Measurements from ENCODE around the gene SUGCT.

Gene SUGCT

GRCh38 chr7:40098810-40099209 is 36.0 kb upstream of the SUGCT start:
- ATAC-seq (ENCODE audit: insufficient read depth, low read depth) (no peak), DNase-seq (no peak)
- H3K79me2 ChIP-seq (ENCODE audit: insufficient read depth, low read length): no peaks in the 10 kb centered on the region
- H3K36me3 ChIP-seq (ENCODE audit: insufficient read depth, low read length): peaks cover 31% of the 10 kb centered on the region
- H3K4me2 ChIP-seq (ENCODE audit: insufficient read depth, low read length): no peak overlapping the region
- no peak overlapping the region for H2AFZ ChIP-seq (ENCODE audit: low read depth, low read length)
- no peaks in the 10 kb centered on the region for H3K9me3 ChIP-seq (ENCODE audit: insufficient read depth, low read length, severe bottlenecking)
- H4K20me1 ChIP-seq (ENCODE audit: insufficient read depth, low read length): no peaks in the 10 kb centered on the region
- no peaks in the 10 kb centered on the region for H3K27me3 ChIP-seq (ENCODE audit: insufficient read depth, low read length, poor library complexity)
- no peak overlapping the region for H3K4me3 ChIP-seq (ENCODE audit: low read depth in 1 of 2, low read length in 2 of 2)
- H3K9ac ChIP-seq (ENCODE audit: low read depth, low read length): no peak overlapping the region
- no peak for TF ChIP-seq EZH2 (IDR thresholded peaks at IDR 0.05; ENCODE audit: borderline replicate concordance, low read depth, low read length, severe bottlenecking)
- no peak for TF ChIP-seq CTCF (IDR thresholded peaks at IDR 0.05; ENCODE audit: borderline replicate concordance, extremely low read depth, low read length, poor library complexity, severe bottlenecking)
- H3K27ac ChIP-seq (ENCODE audit: low read length): no peak overlapping the region
- H3K4me1 ChIP-seq (ENCODE audit: insufficient read depth, low read length): no peaks in the 10 kb centered on the region

GRCh38 chr7:40099837-40100236 is 35.0 kb upstream of the SUGCT start:
- Histone ChIP-seq H3K9me3 (ENCODE audit: insufficient read depth, low read length, severe bottlenecking) (no peaks in the 10 kb centered on the region), H4K20me1 (ENCODE audit: insufficient read depth, low read length) (no peaks in the 10 kb centered on the region), H3K9ac (ENCODE audit: low read depth, low read length) (no peak overlapping the region), H3K27me3 (ENCODE audit: insufficient read depth, low read length, poor library complexity) (no peaks in the 10 kb centered on the region), H3K4me3 (ENCODE audit: low read depth in 1 of 2, low read length in 2 of 2) (no peak overlapping the region), H3K4me2 (ENCODE audit: insufficient read depth, low read length) (no peak overlapping the region), H2AFZ (ENCODE audit: low read depth, low read length) (no peak overlapping the region), H3K27ac (ENCODE audit: low read length) (no peak overlapping the region), H3K79me2 (ENCODE audit: insufficient read depth, low read length) (no peaks in the 10 kb centered on the region), H3K36me3 (ENCODE audit: insufficient read depth, low read length) (peaks cover 21% of the 10 kb centered on the region), H3K4me1 (ENCODE audit: insufficient read depth, low read length) (no peaks in the 10 kb centered on the region)
- DNase-seq (no peak), ATAC-seq (ENCODE audit: insufficient read depth, low read depth) (no peak)
- no peak for TF ChIP-seq CTCF (IDR thresholded peaks at IDR 0.05; ENCODE audit: borderline replicate concordance, extremely low read depth, low read length, poor library complexity, severe bottlenecking)
- no peak for TF ChIP-seq EZH2 (IDR thresholded peaks at IDR 0.05; ENCODE audit: borderline replicate concordance, low read depth, low read length, severe bottlenecking)

GRCh38 chr7:40101201-40101600 is 33.6 kb upstream of the SUGCT start:
- ATAC-seq (ENCODE audit: insufficient read depth, low read depth) (no peak), DNase-seq (no peak)
- no peak overlapping the region for H3K9ac ChIP-seq (ENCODE audit: low read depth, low read length)
- peaks cover 8% of the 10 kb centered on the region; the same call in 1 of the 2 replicates for H3K36me3 ChIP-seq (ENCODE audit: insufficient read depth, low read length)
- no peak overlapping the region for H3K4me3 ChIP-seq (ENCODE audit: low read depth in 1 of 2, low read length in 2 of 2)
- H2AFZ ChIP-seq (ENCODE audit: low read depth, low read length): no peak overlapping the region
- H3K79me2 ChIP-seq (ENCODE audit: insufficient read depth, low read length): no peaks in the 10 kb centered on the region
- no peak for TF ChIP-seq CTCF (IDR thresholded peaks at IDR 0.05; ENCODE audit: borderline replicate concordance, extremely low read depth, low read length, poor library complexity, severe bottlenecking)
- TF ChIP-seq EZH2 (IDR thresholded peaks at IDR 0.05; ENCODE audit: borderline replicate concordance, low read depth, low read length, severe bottlenecking): no peak
- H3K27me3 ChIP-seq (ENCODE audit: insufficient read depth, low read length, poor library complexity): no peaks in the 10 kb centered on the region
- no peaks in the 10 kb centered on the region for H4K20me1 ChIP-seq (ENCODE audit: insufficient read depth, low read length)
- no peaks in the 10 kb centered on the region for H3K4me1 ChIP-seq (ENCODE audit: insufficient read depth, low read length)
- no peak overlapping the region for H3K4me2 ChIP-seq (ENCODE audit: insufficient read depth, low read length)
- no peaks in the 10 kb centered on the region for H3K9me3 ChIP-seq (ENCODE audit: insufficient read depth, low read length, severe bottlenecking)
- H3K27ac ChIP-seq (ENCODE audit: low read length): no peak overlapping the region

- TF ChIP-seq CTCF (IDR thresholded peaks at IDR 0.05; ENCODE audit: borderline replicate concordance, extremely low read depth, low read length, poor library complexity, severe bottlenecking): no peak
- TF ChIP-seq EZH2 (IDR thresholded peaks at IDR 0.05; ENCODE audit: borderline replicate concordance, low read depth, low read length, severe bottlenecking): no peak
- Histone ChIP-seq H3K9ac (ENCODE audit: low read depth, low read length) (no peak overlapping the region), H2AFZ (ENCODE audit: low read depth, low read length) (no peak overlapping the region), H3K27me3 (ENCODE audit: insufficient read depth, low read length, poor library complexity) (no peaks in the 10 kb centered on the region), H3K4me3 (ENCODE audit: low read depth in 1 of 2, low read length in 2 of 2) (no peak overlapping the region), H3K27ac (ENCODE audit: low read length) (no peak overlapping the region), H3K4me2 (ENCODE audit: insufficient read depth, low read length) (no peak overlapping the region), H3K36me3 (ENCODE audit: insufficient read depth, low read length) (no peaks in the 10 kb centered on the region; the same call in 1 of the 2 replicates), H4K20me1 (ENCODE audit: insufficient read depth, low read length) (no peaks in the 10 kb centered on the region), H3K79me2 (ENCODE audit: insufficient read depth, low read length) (no peaks in the 10 kb centered on the region), H3K9me3 (ENCODE audit: insufficient read depth, low read length, severe bottlenecking) (no peaks in the 10 kb centered on the region), H3K4me1 (ENCODE audit: insufficient read depth, low read length) (no peaks in the 10 kb centered on the region)
- ATAC-seq (ENCODE audit: insufficient read depth, low read depth) (no peak), DNase-seq (no peak)
These were observed 31.9 kb upstream of the SUGCT start for GRCh38 chr7:40102897-40103296.

Measured in DND-41 (cell line).